Mucosa of descending colon (tissue), 3 donors: ENCODE measurements around the gene GALNT5. TPM values are rescaled to one million over a fixed set of nuclear protein-coding genes. Genes with fewer than 3 reads are reported as not detected.

ENCODE experiments used
- ATAC-seq: fragments of 200-7000 bp; cut with Tn5 transposase; one replicate; pipeline ENCODE4 v1.9.1; 2020; ENCODE audit warnings: mild to moderate bottlenecking, moderate library complexity
- DNase-seq, 3 donors: peaks; one replicate each; pipeline ENCODE4 v3.0.0-alpha.2; 2020
- H3K36me3 ChIP-seq: fragments of 200-600 bp; one replicate; pipeline ENCODE4 v1.8.0; 2021; ENCODE audit warnings: low read depth, mild to moderate bottlenecking
- H3K4me1 ChIP-seq: fragments of 200-600 bp; one replicate; pipeline ENCODE4 v1.8.0; 2021; ENCODE audit warnings: low read depth, mild to moderate bottlenecking
- H3K4me3 ChIP-seq: fragments of 200-600 bp; one replicate; pipeline ENCODE4 v1.8.0; 2021; ENCODE audit warnings: mild to moderate bottlenecking
- H3K9me3 ChIP-seq: fragments of 200-600 bp; one replicate; pipeline ENCODE4 v1.8.0; 2021; ENCODE audit warnings: mild to moderate bottlenecking
- intact Hi-C, 2 donors: fragments of 100-400 bp; cut with DNase I in 1 of 2; cut with micrococcal nuclease in 1 of 2; formaldehyde crosslinking; loops; one replicate each; pipeline versions ENCODE4 v1.11.0 to v1.11.1; 2022; cut with DNase I, micrococcal nuclease
- total RNA-seq, 3 donors: library from RNA; stranded (reverse); fragmentation: NEBNext Ultra II Directional in 2 of 3; extraction: Animal tissue kit (Norgen Biotek cat#: 25700) in 2 of 3; gene quantifications; one replicate each; pipeline versions ENCODE4 v1.2.1 to v1.2.4, GENCODE V29; 2021 to 2023
- TF ChIP-seq, protein P1 (sequence below): fragments of 200-600 bp; IDR thresholded peaks from one replicate; pipeline ENCODE4 v1.8.0; 2022; ENCODE audit warnings: antibody characterized with exemption, mild to moderate bottlenecking
- donor health status: DM: no; HTN: no; CAD: no; lungs with moderate emphysema.
- donor health status: DM: no; HTN: no; CAD: no.
- donor health status: DM: no; HTN: yes; CAD: no.

The GALNT5 gene
- total RNA-seq, 3 donors from 2014 or later: 16.5 to 46.1 (median 45.5) TPM

DNA sequence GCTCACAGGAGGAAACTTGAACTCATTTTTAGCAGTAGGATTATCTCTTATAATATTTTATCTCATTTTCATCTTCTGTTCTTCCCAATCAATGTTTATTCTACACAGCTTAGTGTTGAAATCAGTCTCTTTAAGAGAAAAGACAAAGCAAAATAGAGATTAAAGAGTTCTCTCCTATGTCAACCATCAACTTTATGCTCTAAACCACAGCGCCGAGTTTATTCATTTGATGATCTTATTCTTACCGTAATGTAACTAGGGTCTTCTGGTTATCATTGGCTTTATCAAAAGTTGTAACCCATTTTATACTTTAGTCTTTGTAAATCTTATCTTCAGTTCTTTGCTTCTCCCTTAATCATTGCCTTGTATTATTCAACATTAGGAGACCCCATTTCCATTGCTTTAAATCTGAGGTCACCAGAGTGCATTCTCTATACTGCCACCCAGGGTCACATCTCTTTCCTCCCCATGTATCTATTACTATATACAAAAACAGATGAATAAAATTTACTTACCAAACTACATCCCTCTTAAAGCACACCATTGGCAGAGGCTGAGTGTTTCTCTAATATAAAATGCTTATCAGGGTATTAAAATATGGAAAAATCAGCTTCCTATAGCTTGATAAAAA, 90.9 kb downstream of the GALNT5 start:
- no peak for DNase-seq
- ATAC-seq: no peak
- intact Hi-C loops: no loop called here
- Histone ChIP-seq H3K9me3 (peaks cover 18% of the 10 kb centered on the region), H3K4me3 (no peak overlapping the region), H3K36me3 (no peaks in the 10 kb centered on the region), H3K4me1 (no peaks in the 10 kb centered on the region)
- TF ChIP-seq, protein P1, sequence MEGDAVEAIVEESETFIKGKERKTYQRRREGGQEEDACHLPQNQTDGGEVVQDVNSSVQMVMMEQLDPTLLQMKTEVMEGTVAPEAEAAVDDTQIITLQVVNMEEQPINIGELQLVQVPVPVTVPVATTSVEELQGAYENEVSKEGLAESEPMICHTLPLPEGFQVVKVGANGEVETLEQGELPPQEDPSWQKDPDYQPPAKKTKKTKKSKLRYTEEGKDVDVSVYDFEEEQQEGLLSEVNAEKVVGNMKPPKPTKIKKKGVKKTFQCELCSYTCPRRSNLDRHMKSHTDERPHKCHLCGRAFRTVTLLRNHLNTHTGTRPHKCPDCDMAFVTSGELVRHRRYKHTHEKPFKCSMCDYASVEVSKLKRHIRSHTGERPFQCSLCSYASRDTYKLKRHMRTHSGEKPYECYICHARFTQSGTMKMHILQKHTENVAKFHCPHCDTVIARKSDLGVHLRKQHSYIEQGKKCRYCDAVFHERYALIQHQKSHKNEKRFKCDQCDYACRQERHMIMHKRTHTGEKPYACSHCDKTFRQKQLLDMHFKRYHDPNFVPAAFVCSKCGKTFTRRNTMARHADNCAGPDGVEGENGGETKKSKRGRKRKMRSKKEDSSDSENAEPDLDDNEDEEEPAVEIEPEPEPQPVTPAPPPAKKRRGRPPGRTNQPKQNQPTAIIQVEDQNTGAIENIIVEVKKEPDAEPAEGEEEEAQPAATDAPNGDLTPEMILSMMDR: no peak

DNA sequence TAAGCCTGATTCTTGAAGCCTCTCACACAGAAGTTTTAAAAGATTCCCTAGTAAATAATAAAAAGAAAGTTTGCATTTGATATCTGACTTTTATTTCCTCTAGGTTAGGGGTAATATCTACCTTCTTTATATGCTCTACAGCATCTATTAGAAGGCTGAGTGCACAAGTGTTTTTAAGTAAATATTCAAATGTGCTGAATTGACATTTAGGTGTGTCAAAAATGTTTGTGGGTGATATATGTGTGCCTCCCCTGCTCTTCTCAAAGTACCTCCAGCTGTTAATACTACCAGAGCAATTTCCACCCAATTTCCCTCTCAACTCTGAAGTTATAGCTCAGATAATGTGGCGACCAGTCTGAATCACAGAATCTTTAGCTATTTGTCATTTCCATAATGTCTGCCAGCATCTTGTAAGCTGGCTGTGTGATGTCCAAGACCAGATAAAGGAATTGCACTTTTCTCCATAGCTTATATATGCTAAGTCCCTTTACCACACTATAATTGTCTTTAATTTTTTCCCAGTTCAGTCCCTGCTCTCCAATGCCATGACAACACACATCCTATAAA, 92.5 kb downstream of the GALNT5 start:
- DNase-seq (no peak), ATAC-seq (no peak)
- intact Hi-C loops: no loop called here
- Histone ChIP-seq H3K9me3 (peaks cover 7% of the 10 kb centered on the region), H3K4me3 (no peak overlapping the region), H3K36me3 (no peaks in the 10 kb centered on the region), H3K4me1 (no peaks in the 10 kb centered on the region)
- TF ChIP-seq, protein P1: no peak

GRCh38 chr2:157355618-157356017, 98.1 kb downstream of the GALNT5 start:
- TF ChIP-seq, protein P1: no peak

DNA sequence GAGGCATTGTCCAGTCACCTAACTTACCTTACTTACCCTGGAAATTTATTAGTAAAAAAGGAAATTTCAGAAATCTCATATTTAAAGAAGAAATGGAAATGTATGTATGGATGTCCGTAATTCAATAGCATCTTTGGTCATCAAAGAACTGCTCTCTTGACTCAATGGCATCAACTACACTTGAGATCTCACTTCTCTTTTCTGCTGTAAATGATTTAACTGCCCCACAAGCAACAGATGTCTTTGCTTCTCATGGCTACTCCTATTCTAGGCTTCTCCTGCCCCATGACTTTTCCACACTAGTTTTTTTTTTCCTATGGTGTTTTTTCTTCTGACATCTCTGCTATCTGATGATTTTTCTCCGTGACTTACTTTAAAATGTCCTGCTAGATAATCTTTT, 102.1 kb downstream of the GALNT5 start:
- intact Hi-C loops: no loop called here
- DNase-seq (no peak), ATAC-seq (no peak)
- Histone ChIP-seq H3K4me1 (no peaks in the 10 kb centered on the region), H3K4me3 (no peak overlapping the region), H3K9me3 (peaks cover 11% of the 10 kb centered on the region), H3K36me3 (no peaks in the 10 kb centered on the region)
- TF ChIP-seq, protein P1: no peak

More at GRCh38 chr2:157355618-157356017, 98.1 kb downstream of the GALNT5 start:
- intact Hi-C loops: no loop called here
- ATAC-seq (no peak), DNase-seq (no peak)
- Histone ChIP-seq H3K36me3 (no peaks in the 10 kb centered on the region), H3K4me1 (no peaks in the 10 kb centered on the region), H3K4me3 (no peak overlapping the region), H3K9me3 (no peaks in the 10 kb centered on the region)

DNA sequence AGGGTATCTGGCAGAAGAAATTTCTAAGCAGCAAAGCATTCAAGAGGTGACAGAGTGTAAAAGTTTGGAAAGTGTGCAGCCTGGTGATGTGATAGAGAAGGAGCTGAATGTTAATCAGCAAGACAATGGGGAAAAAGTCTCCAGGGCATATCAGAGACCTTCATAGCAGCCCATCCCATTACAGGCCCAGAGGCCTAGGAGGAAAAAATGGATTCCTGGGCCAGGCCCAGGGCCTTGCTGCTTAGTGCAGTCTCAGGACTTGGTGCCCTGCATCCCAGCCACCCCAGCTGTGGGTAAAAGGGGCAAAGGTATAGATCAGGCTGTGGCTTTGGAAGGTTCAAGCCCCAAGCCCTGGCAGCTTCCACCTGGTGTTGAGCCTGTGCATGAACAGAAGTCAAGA, 104.0 kb downstream of the GALNT5 start:
- Histone ChIP-seq H3K36me3 (no peaks in the 10 kb centered on the region), H3K4me1 (no peaks in the 10 kb centered on the region), H3K9me3 (peaks cover 11% of the 10 kb centered on the region), H3K4me3 (no peak overlapping the region)
- ATAC-seq (no peak), DNase-seq (no peak)
- intact Hi-C loops: no loop called here
- TF ChIP-seq, protein P1: no peak
